ENCODE measurements around the gene WDR4. TPM values are rescaled to one million over a fixed set of nuclear protein-coding genes. Genes with fewer than 3 reads are reported as not detected.

The WDR4 gene
- total RNA-seq, 6 experiments from 2014 or later: 6.3 to 10.5 (median 8.0) TPM

DNA sequence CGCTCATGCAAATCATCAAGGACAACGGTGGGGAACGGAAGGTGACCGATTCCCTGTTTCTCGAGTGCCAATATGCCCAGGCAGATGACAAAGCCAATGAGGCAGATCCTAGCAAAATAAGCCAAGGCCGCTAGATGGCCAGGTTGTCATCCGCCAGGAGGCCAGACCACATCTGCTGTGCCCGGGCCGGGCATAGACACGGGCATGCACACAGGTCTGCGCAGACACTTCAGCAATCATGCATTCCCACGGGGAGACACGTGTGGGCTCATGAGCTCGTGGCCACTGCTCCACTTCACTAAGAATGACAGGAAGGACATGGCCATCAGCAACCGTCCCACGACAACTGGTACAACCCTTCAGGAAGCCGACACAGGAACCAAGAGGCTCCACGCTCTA is 23.4 kb downstream of the WDR4 start:
- no peak for TF ChIP-seq POLR2A (IDR thresholded peaks at IDR 0.05)
- TF ChIP-seq, protein P1, sequence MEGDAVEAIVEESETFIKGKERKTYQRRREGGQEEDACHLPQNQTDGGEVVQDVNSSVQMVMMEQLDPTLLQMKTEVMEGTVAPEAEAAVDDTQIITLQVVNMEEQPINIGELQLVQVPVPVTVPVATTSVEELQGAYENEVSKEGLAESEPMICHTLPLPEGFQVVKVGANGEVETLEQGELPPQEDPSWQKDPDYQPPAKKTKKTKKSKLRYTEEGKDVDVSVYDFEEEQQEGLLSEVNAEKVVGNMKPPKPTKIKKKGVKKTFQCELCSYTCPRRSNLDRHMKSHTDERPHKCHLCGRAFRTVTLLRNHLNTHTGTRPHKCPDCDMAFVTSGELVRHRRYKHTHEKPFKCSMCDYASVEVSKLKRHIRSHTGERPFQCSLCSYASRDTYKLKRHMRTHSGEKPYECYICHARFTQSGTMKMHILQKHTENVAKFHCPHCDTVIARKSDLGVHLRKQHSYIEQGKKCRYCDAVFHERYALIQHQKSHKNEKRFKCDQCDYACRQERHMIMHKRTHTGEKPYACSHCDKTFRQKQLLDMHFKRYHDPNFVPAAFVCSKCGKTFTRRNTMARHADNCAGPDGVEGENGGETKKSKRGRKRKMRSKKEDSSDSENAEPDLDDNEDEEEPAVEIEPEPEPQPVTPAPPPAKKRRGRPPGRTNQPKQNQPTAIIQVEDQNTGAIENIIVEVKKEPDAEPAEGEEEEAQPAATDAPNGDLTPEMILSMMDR (IDR thresholded peaks at IDR 0.05): no peak
- no peaks in the 10 kb centered on the region for H3K27me3 ChIP-seq
- DNase-seq: no peak
- no peak overlapping the region for H3K4me3 ChIP-seq
- intact Hi-C loops (cut with DNase I): loop anchor here in 1 of 2 donors (10.0 kb wide), 1 partner anchor 59 kb away; no protein-coding TSS in a partner anchor
- peaks cover 0 to 66% (median 20%) of the 10 kb centered on the region in 4 donors for H3K36me3 ChIP-seq
- H3K27ac ChIP-seq: no peak overlapping the region
- H3K9me3 ChIP-seq: no peaks in the 10 kb centered on the region
- H3K4me1 ChIP-seq: no peaks in the 10 kb centered on the region
- no peak for ATAC-seq
- WGBS (ENCODE audit: insufficient coverage, low coverage, low lambda C conversion rate, missing lambda C conversion rate): 33% methylated on average over 1 of the region's 18 CpGs

DNA sequence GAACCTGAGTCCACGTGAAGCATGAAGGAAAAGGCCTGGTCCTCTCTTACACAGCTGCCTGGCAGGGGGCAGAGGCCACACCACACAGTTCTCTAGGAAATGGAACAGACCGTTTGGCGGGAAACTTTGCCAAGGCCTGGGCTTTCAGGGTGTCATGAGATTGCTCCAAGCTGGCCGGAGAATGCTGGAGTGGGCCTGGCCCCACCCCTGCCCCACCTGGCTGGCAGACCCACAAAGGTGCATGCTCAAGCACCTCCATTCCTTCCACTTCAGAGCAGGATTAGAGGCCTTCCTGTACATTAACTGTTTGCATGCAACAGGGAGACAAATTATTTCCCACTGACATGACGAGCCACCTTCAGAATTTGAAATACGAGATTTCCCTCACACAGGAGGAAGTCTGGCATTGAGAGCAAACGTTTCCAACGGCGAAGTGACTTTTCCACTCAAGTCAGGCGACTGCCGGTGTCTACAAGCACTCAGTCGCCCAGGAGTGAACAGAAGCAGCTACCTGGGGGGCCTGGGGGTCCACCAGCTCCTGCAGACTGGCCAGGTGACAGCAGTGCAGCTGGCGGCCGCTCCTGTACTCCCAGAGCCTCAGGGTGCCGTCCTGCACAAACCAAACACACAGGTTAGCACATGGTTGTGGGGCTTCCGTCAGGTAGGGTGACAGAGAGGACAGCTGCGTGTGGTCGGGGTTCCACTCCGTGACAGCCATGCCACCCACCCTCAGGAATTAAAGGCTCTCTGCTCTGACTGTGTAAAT is 24.0 kb downstream of the WDR4 start:
- intact Hi-C loops (cut with DNase I): loop anchor here in 1 of 2 donors (10.0 kb wide), 1 partner anchor 59 kb away; no protein-coding TSS in a partner anchor
- ATAC-seq (no peak), DNase-seq (no peak)
- TF ChIP-seq, protein P1 (IDR thresholded peaks at IDR 0.05): no peak
- Histone ChIP-seq H3K36me3 (peaks cover 0 to 66% (median 20%) of the 10 kb centered on the region in 4 donors), H3K27me3 (no peaks in the 10 kb centered on the region), H3K4me1 (no peaks in the 10 kb centered on the region), H3K4me3 (no peak overlapping the region), H3K9me3 (no peaks in the 10 kb centered on the region), H3K27ac (no peak overlapping the region)
- no CpG with 5 or more reads among the region's 19 CpGs for WGBS (ENCODE audit: insufficient coverage, low coverage, low lambda C conversion rate, missing lambda C conversion rate)

DNA sequence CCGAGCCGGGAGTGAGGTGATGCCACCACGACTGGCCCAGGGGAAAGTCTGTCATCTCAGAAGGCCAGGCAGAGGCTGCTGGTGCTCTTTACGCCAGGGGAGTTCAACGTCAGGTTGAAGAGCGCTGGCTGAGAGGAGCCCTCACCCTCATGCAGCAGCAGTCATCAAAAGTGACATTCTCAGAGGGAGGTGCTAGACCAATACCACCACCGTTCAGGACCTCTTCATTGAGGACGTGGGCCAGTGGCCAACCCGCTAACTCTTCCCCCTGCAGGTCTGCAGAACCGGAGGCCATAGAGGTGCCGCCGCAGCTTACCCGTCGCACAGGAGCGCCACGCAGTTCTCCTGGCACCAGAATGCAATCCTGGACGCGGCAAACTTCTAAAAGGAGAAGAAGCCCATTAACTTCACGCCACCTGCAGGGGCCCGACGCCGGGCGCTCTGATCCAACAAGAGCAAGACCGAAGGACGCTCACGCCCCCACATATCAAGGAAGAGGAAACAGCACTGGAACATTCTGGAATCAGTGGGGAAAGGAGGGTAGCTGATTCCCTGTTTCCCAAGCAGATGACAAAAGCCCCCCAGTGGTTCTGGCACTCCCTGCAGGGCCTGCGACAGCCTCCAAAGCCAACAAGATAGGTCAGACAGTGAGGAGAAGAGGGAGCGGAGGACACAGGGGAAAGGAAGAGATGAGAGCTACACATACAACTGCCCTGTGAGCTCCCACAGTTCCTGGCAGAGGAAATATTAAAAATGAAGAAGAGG is 24.9 kb downstream of the WDR4 start:
- Histone ChIP-seq H3K27ac (no peak overlapping the region), H3K9me3 (no peaks in the 10 kb centered on the region), H3K4me3 (no peak overlapping the region), H3K4me1 (no peaks in the 10 kb centered on the region), H3K36me3 (peaks cover 0 to 69% (median 25%) of the 10 kb centered on the region in 4 donors), H3K27me3 (no peaks in the 10 kb centered on the region)
- WGBS (ENCODE audit: insufficient coverage, low coverage, low lambda C conversion rate, missing lambda C conversion rate): 100% methylated on average over 1 of the region's 28 CpGs
- TF ChIP-seq, protein P1 (IDR thresholded peaks at IDR 0.05): no peak
- TF ChIP-seq POLR2A (IDR thresholded peaks at IDR 0.05): no peak
- DNase-seq (no peak), ATAC-seq (no peak)
- intact Hi-C loops (cut with DNase I): loop anchor here in 1 of 2 donors (10.0 kb wide), 1 partner anchor 60 kb away; no protein-coding TSS in a partner anchor

DNA sequence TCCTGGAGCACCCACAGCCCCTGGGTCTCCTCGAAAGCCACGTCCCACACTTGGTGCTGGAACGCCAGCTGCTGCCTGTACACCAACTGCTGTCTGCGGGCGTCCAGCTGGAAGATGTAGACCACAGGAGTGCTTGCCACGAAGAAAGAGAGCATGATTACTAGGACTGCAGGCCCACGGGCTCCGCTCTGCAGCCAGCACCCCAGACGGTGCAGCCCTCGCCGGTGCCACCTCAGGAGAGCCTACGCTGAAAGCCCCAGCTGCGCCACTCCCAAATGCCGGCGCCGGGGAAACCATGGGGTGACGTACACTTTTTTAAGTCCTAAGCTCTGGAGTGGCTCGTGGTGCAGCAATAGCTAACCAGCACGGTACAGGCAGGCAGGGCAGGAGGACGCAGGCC is 25.7 kb downstream of the WDR4 start:
- Histone ChIP-seq H3K36me3 (peaks cover 0 to 65% (median 27%) of the 10 kb centered on the region in 4 donors), H3K9me3 (no peaks in the 10 kb centered on the region), H3K4me1 (no peaks in the 10 kb centered on the region), H3K27me3 (no peaks in the 10 kb centered on the region), H3K4me3 (no peak overlapping the region), H3K27ac (no peak overlapping the region)
- TF ChIP-seq POLR2A (IDR thresholded peaks at IDR 0.05): no peak
- TF ChIP-seq, protein P1 (IDR thresholded peaks at IDR 0.05): no peak
- ATAC-seq: no peak
- WGBS (ENCODE audit: insufficient coverage, low coverage, low lambda C conversion rate, missing lambda C conversion rate): 100% methylated on average over 1 of the region's 20 CpGs
- DNase-seq: no peak
- intact Hi-C loops (cut with DNase I): loop anchor here in 1 of 2 donors (10.0 kb wide), 1 partner anchor 61 kb away; no protein-coding TSS in a partner anchor
